DND-41 (cell line): ENCODE results near the gene NMRAL1.

Experiments
- ATAC-seq: fragments of 200-7000 bp; cut with Tn5 transposase; 3 replicates; pipeline ENCODE4 v1.9.1; 2021; ENCODE audit warnings: low read depth; ENCODE audit not compliant: insufficient read depth
- DNase-seq: peaks from one replicate; pipeline ENCODE4 v3.0.0-alpha.2; 2020
- H2AFZ ChIP-seq: 2 replicates; pipeline ENCODE4 v1.6.0; 2012; ENCODE audit warnings: low read depth, low read length
- H3K27ac ChIP-seq: 2 replicates; pipeline ENCODE4 v1.5.1; 2012; ENCODE audit warnings: low read length, inconsistent platforms
- H3K27me3 ChIP-seq: fragments of 200-600 bp; sonication (generic); 2 replicates; pipeline ENCODE4 v1.6.0; 2012; ENCODE audit warnings: low read length, mild to moderate bottlenecking, inconsistent platforms; ENCODE audit not compliant: insufficient read depth, poor library complexity
- H3K36me3 ChIP-seq: 2 replicates; pipeline ENCODE4 v1.5.1; 2012; ENCODE audit warnings: low read length, inconsistent platforms; ENCODE audit not compliant: insufficient read depth
- H3K4me1 ChIP-seq: 2 replicates; pipeline ENCODE4 v1.5.1; 2012; ENCODE audit warnings: mild to moderate bottlenecking, low read length; ENCODE audit not compliant: insufficient read depth
- H3K4me2 ChIP-seq: 2 replicates; pipeline ENCODE4 v1.6.0; 2012; ENCODE audit warnings: mild to moderate bottlenecking, moderate library complexity, low read length, inconsistent platforms; ENCODE audit not compliant: insufficient read depth
- H3K4me3 ChIP-seq, 2 experiments: fragments of 200-600 bp in 1 of 2; shearing (Covaris generic) in 1 of 2; 2 replicates each; pipeline ENCODE4 v1.5.1; 2012 to 2016; ENCODE audit warnings: inconsistent platforms in 2 of 2, low read length in 2 of 2, mild to moderate bottlenecking in 2 of 2, low read depth in 1 of 2, moderate library complexity in 1 of 2
- H3K79me2 ChIP-seq: 2 replicates; pipeline ENCODE4 v1.6.0; 2012; ENCODE audit warnings: low read length, inconsistent platforms; ENCODE audit not compliant: insufficient read depth
- H3K9ac ChIP-seq: 2 replicates; pipeline ENCODE4 v1.6.0; 2012; ENCODE audit warnings: low read depth, mild to moderate bottlenecking, inconsistent platforms, low read length, moderate library complexity
- H3K9me3 ChIP-seq: 2 replicates; pipeline ENCODE4 v1.5.1; 2012; ENCODE audit warnings: low read length, moderate library complexity, mild to moderate bottlenecking, inconsistent platforms; ENCODE audit not compliant: insufficient read depth, severe bottlenecking
- H4K20me1 ChIP-seq: 2 replicates; pipeline ENCODE4 v1.6.0; 2012; ENCODE audit warnings: low read length; ENCODE audit not compliant: insufficient read depth
- CTCF ChIP-seq: IDR thresholded peaks from 2 replicates; pipeline ENCODE4 v1.5.1; 2012; ENCODE audit warnings: borderline replicate concordance, low read length, moderate library complexity, mild to moderate bottlenecking; ENCODE audit not compliant: poor library complexity, severe bottlenecking; ENCODE audit errors: extremely low read depth
- EZH2 ChIP-seq: IDR thresholded peaks from 3 replicates; pipeline ENCODE4 v1.6.1; 2012; ENCODE audit warnings: borderline replicate concordance, low read depth, mild to moderate bottlenecking, moderate library complexity, low read length, inconsistent platforms; ENCODE audit not compliant: severe bottlenecking

NMRAL1 gene

GRCh38 chr16:4494746-4495490 is 20.5 kb upstream of the NMRAL1 start:
- Histone ChIP-seq H3K79me2 (peaks cover 35% of the 10 kb centered on the region), H3K4me3 (no peak overlapping the region), H4K20me1 (peaks cover 24% of the 10 kb centered on the region; the same call in 1 of the 2 replicates), H3K9me3 (no peaks in the 10 kb centered on the region), H3K36me3 (peaks cover 12% of the 10 kb centered on the region), H2AFZ (no peak overlapping the region), H3K27ac (no peak overlapping the region), H3K9ac (no peak overlapping the region), H3K4me1 (peaks cover under 1% of the 10 kb centered on the region; the same call in 1 of the 2 replicates), H3K27me3 (no peaks in the 10 kb centered on the region), H3K4me2 (no peak overlapping the region)
- ATAC-seq: no peak
- DNase-seq: no peak
- TF ChIP-seq EZH2 (no peak), CTCF (no peak)

GRCh38 chr16:4491898-4492297 is 17.5 kb upstream of the NMRAL1 start:
- ATAC-seq: no peak
- peaks cover 19% of the 10 kb centered on the region for H3K36me3 ChIP-seq
- no peak overlapping the region for H3K9ac ChIP-seq
- H3K4me1 ChIP-seq: peaks cover 29% of the 10 kb centered on the region
- H3K4me3 ChIP-seq: no peak overlapping the region
- no peak overlapping the region for H2AFZ ChIP-seq
- peaks cover 45% of the 10 kb centered on the region for H3K79me2 ChIP-seq
- H3K27ac ChIP-seq: no peak overlapping the region
- TF ChIP-seq EZH2 (no peak), CTCF (no peak)
- H3K9me3 ChIP-seq: no peaks in the 10 kb centered on the region
- no peak overlapping the region for H3K4me2 ChIP-seq
- DNase-seq: no peak
- H4K20me1 ChIP-seq: peaks cover 22% of the 10 kb centered on the region; the same call in 1 of the 2 replicates
- no peaks in the 10 kb centered on the region for H3K27me3 ChIP-seq

- Histone ChIP-seq H3K36me3 (peaks cover 27% of the 10 kb centered on the region), H2AFZ (no peak overlapping the region), H3K27me3 (no peaks in the 10 kb centered on the region), H3K4me2 (peak overlapping the region; percentile 14), H4K20me1 (peaks cover 14% of the 10 kb centered on the region; the same call in 1 of the 2 replicates), H3K9me3 (no peaks in the 10 kb centered on the region), H3K4me1 (peaks cover 34% of the 10 kb centered on the region), H3K27ac (peak overlapping the region; percentile 62), H3K4me3 (no peak overlapping the region), H3K9ac (peak overlapping the region; percentile 13; the same call in 1 of the 2 replicates), H3K79me2 (peaks cover 28% of the 10 kb centered on the region)
- DNase-seq: no peak
- TF ChIP-seq CTCF: no peak
- no peak for TF ChIP-seq EZH2
- 0 out of 3 replicates have a peak, but pooled peaks have one; percentile 4 for ATAC-seq
These were observed 14.6 kb upstream of the NMRAL1 start for GRCh38 chr16:4489030-4489429.
